HepG2 (cell line): ENCODE results near the gene CCDC38. TPM values are rescaled to one million over a fixed set of nuclear protein-coding genes. Genes with fewer than 3 reads are reported as not detected.

Experiments
- ATAC-seq: fragments of 200-7000 bp; cut with Tn5 transposase; 3 replicates; pipeline ENCODE4 v1.9.1; 2020; ENCODE audit warnings: mild to moderate bottlenecking, moderate library complexity
- BruUV-seq: library from RNA; stranded (reverse); fragments of 400-500 nt; replicated peaks from 2 replicates; lab custom pipeline; 2021; lab: Mats Ljungman, UMichigan
- CTCF ChIA-PET: fragments of 300-600 bp; formaldehyde crosslinking; extraction: SDS; loops from one replicate; lab custom pipeline; 2021; ENCODE audit warnings: low total read pairs, inconsistent platforms, low intra/inter-chr PET ratio; lab: Yijun Ruan, JAX
- POLR2A ChIA-PET: fragments of 350-600 bp; sonication (Branson Sonifier 250); formaldehyde crosslinking; loops from one replicate; lab custom pipeline; 2020; ENCODE audit warnings: antibody characterized with exemption, inconsistent platforms; lab: Yijun Ruan, JAX
- DNase-seq: peaks from one replicate; pipeline ENCODE4 v3.0.0-alpha.2; 2015; ENCODE audit warnings: low spot score
- FAIRE-seq: peaks from 3 replicates; lab custom pipeline; 2011; peaks lifted over from hg19 to GRCh38; lab: Jason Lieb, UNC
- H2AFZ ChIP-seq: one replicate; pipeline ENCODE4 v1.6.1; 2011; ENCODE audit warnings: low read length, inconsistent platforms
- H3K27ac ChIP-seq: fragments of 300-600 bp; 3 replicates; pipeline ENCODE4 v1.8.0; 2011; ENCODE audit warnings: mixed run types, mild to moderate bottlenecking, mixed read lengths, low read length, inconsistent platforms; ENCODE audit not compliant: insufficient read depth; ENCODE audit errors: extremely low read length
- H3K27me3 ChIP-seq, 2 experiments: fragments of 200-600 bp in 1 of 2; 2 replicates in 1 of 2; 3 replicates in 1 of 2; pipeline versions ENCODE4 v1.6.0 to v1.8.0; 2011; ENCODE audit warnings: low read length in 2 of 2, mild to moderate bottlenecking in 2 of 2, moderate library complexity in 2 of 2, inconsistent platforms in 1 of 2; ENCODE audit not compliant: insufficient read depth in 2 of 2, control insufficient read depth in 1 of 2
- H3K36me3 ChIP-seq, 2 experiments: fragments of 200-600 bp in 1 of 2; replicated peaks in 1 of 2; 2 replicates in 1 of 2; 3 replicates in 1 of 2; pipeline versions ENCODE4 v1.5.1 to v1.8.0; 2011; ENCODE audit warnings: low read length in 2 of 2, inconsistent platforms in 1 of 2; ENCODE audit not compliant: insufficient read depth in 2 of 2, control insufficient read depth in 1 of 2
- H3K4me1 ChIP-seq: 2 replicates; pipeline ENCODE4 v1.5.1; 2012; ENCODE audit warnings: low read length, inconsistent platforms; ENCODE audit not compliant: insufficient read depth
- H3K4me2 ChIP-seq: 2 replicates; pipeline ENCODE4 v1.6.0; 2011; ENCODE audit warnings: low read depth, low read length, inconsistent platforms
- H3K4me3 ChIP-seq, 3 experiments: fragments of 200-600 bp in 1 of 3; sonication (generic), shearing (Covaris generic) in 1 of 3; replicated peaks in 1 of 3; 2 replicates each; pipeline ENCODE4 v1.5.1; 2011 to 2016; ENCODE audit warnings: low read length in 3 of 3, inconsistent platforms in 2 of 3, low read depth in 2 of 3, mild to moderate bottlenecking in 2 of 3, control low read depth in 1 of 3, mixed read lengths in 1 of 3; ENCODE audit not compliant: insufficient read depth in 1 of 3
- H3K79me2 ChIP-seq: one replicate; pipeline ENCODE4 v1.6.1; 2011; ENCODE audit warnings: low read length, inconsistent platforms; ENCODE audit not compliant: insufficient read depth
- H3K9ac ChIP-seq: 2 replicates; pipeline ENCODE4 v1.6.0; 2011; ENCODE audit warnings: mild to moderate bottlenecking, low read depth, low read length, inconsistent platforms; ENCODE audit not compliant: insufficient read depth
- H3K9me3 ChIP-seq: 2 replicates; pipeline ENCODE4 v1.5.1; 2012; ENCODE audit warnings: mild to moderate bottlenecking, low read length
- H4K20me1 ChIP-seq: 2 replicates; pipeline ENCODE4 v1.6.0; 2011; ENCODE audit warnings: inconsistent platforms, mild to moderate bottlenecking, low read length, moderate library complexity; ENCODE audit not compliant: insufficient read depth
- ATF7-NPFF ChIP-seq: sonication (generic); formaldehyde crosslinking; IDR thresholded peaks from 2 replicates; pipeline ENCODE4 v1.8.1; 2023; ENCODE audit warnings: mild to moderate bottlenecking, low read depth, missing genetic modification reagents, moderate library complexity
- CBFB ChIP-seq: sonication (generic); formaldehyde crosslinking; IDR thresholded peaks from 2 replicates; pipeline ENCODE4 v1.4.0; 2020; ENCODE audit warnings: missing genetic modification reagents
- CEBPB ChIP-seq: IDR thresholded peaks from 2 replicates; pipeline ENCODE4 v1.6.1; 2011; ENCODE audit warnings: low read depth, low read length, improper control_type of control experiment, borderline replicate concordance
- CEBPG ChIP-seq: IDR thresholded peaks from 2 replicates; pipeline ENCODE4 v1.6.1; 2016
- ELF3 ChIP-seq: IDR thresholded peaks from 2 replicates; pipeline ENCODE4 v1.6.1; 2016; ENCODE audit warnings: missing genetic modification reagents, missing compliant biosample characterization
- GATAD2A ChIP-seq: IDR thresholded peaks from 2 replicates; pipeline ENCODE4 v1.6.1; 2016
- ISL2 ChIP-seq: sonication (generic); formaldehyde crosslinking; IDR thresholded peaks from 2 replicates; pipeline ENCODE4 v1.5.0; 2020; ENCODE audit warnings: missing genetic modification reagents
- MAFF ChIP-seq: IDR thresholded peaks from 2 replicates; pipeline ENCODE4 v1.6.1; 2011; ENCODE audit warnings: low read depth, low read length, improper control_type of control experiment
- MAFK ChIP-seq, 2 experiments: IDR thresholded peaks in 1 of 2; conservative IDR thresholded peaks in 1 of 2; 2 replicates each; pipeline ENCODE4 v1.6.1; 2011; ENCODE audit warnings: improper control_type of control experiment in 2 of 2, low read length in 2 of 2
- SRF ChIP-seq: IDR thresholded peaks from 2 replicates; pipeline ENCODE4 v1.6.1; 2011; ENCODE audit warnings: mild to moderate bottlenecking, low read depth, low read length, moderate library complexity
- TBL1XR1 ChIP-seq: fragments of 150-350 bp; IDR thresholded peaks from 2 replicates; pipeline ENCODE4 v1.6.1; 2014; ENCODE audit warnings: borderline replicate concordance, low read length; ENCODE audit not compliant: partially characterized antibody
- TBX2 ChIP-seq: sonication (generic); formaldehyde crosslinking; IDR thresholded peaks from 2 replicates; pipeline ENCODE4 v1.5.0; 2020; ENCODE audit warnings: missing genetic modification reagents, mild to moderate bottlenecking, borderline replicate concordance
- TFE3 ChIP-seq: IDR thresholded peaks from 2 replicates; pipeline ENCODE4 v1.6.1; 2016
- YEATS4 ChIP-seq: sonication (generic); formaldehyde crosslinking; IDR thresholded peaks from 2 replicates; pipeline ENCODE4 v1.4.0; 2020; ENCODE audit warnings: missing genetic modification reagents, borderline replicate concordance
- ZKSCAN5 ChIP-seq: sonication (generic); formaldehyde crosslinking; IDR thresholded peaks from 2 replicates; pipeline ENCODE4 v1.5.1; 2020; ENCODE audit warnings: mild to moderate bottlenecking, missing genetic modification reagents
- ZNF44 ChIP-seq: sonication (generic); formaldehyde crosslinking; IDR thresholded peaks from 2 replicates; pipeline ENCODE4 v1.5.1; 2020; ENCODE audit warnings: mild to moderate bottlenecking, missing genetic modification reagents
- ZNF781 ChIP-seq: sonication (generic); formaldehyde crosslinking; IDR thresholded peaks from 2 replicates; pipeline ENCODE4 v1.5.1; 2020; ENCODE audit warnings: borderline replicate concordance, mild to moderate bottlenecking, missing genetic modification reagents; ENCODE audit errors: not compliant biosample characterization
- WGBS: methylation state at CpG from one replicate; pipeline ENCODE4 v1.1.6; 2017; ENCODE audit warnings: low lambda C conversion rate; 5-methylcytosine and 5-hydroxymethylcytosine counted together
- in situ Hi-C: cut with HindIII; loops from 2 replicates; pipeline ENCODE4 v1.10.0; 2017; ENCODE audit warnings: low pct_unique_long_range_greater_than_20kb; ENCODE audit not compliant: extremely low pct_ligation_motif_present
- intact Hi-C: fragments of 100-400 bp; cut with micrococcal nuclease; formaldehyde crosslinking; loops from one replicate; pipeline ENCODE4 v1.10.0; 2022; ENCODE audit not compliant: unreplicated experiment
- polyA plus RNA-seq, 8 experiments: library from polyadenylated mRNA; depleted of rRNA in 3 of 8; stranded (reverse) in 7 of 8; unstranded in 1 of 8; fragments of >200 nt; fragmentation: Illumina TruSeq in 4 of 8; extraction: Trizol in 4 of 8; gene quantifications; 2 replicates each; pipeline versions ENCODE4 v1.2.1 to v1.2.3, GENCODE V29; 2011 to 2016; ENCODE audit warnings: low read depth in 4 of 8, missing spikeins in 1 of 8, mixed read lengths in 1 of 8; ENCODE audit not compliant: insufficient read depth in 1 of 8
- total RNA-seq, 5 experiments: library from RNA; depleted of rRNA; stranded (reverse); fragments of >200 nt; fragmentation: Illumina TruSeq; extraction: Trizol; gene quantifications; 2 replicates each; pipeline ENCODE4 v1.2.3, GENCODE V29; 2016; ENCODE audit warnings: low read depth in 1 of 5
- TF ChIP-seq, protein P1 (sequence below): sonication (generic); formaldehyde crosslinking; IDR thresholded peaks from 2 replicates; pipeline ENCODE4 v1.5.0; 2020; ENCODE audit warnings: mild to moderate bottlenecking, low read depth, missing genetic modification reagents, borderline replicate concordance

The CCDC38 gene
- total and polyA plus RNA-seq, 2 of the 13 experiments (the other 11 are each of a cell fraction or from before 2014, with no cell fraction given): 0.24 to 0.32 TPM

DNA sequence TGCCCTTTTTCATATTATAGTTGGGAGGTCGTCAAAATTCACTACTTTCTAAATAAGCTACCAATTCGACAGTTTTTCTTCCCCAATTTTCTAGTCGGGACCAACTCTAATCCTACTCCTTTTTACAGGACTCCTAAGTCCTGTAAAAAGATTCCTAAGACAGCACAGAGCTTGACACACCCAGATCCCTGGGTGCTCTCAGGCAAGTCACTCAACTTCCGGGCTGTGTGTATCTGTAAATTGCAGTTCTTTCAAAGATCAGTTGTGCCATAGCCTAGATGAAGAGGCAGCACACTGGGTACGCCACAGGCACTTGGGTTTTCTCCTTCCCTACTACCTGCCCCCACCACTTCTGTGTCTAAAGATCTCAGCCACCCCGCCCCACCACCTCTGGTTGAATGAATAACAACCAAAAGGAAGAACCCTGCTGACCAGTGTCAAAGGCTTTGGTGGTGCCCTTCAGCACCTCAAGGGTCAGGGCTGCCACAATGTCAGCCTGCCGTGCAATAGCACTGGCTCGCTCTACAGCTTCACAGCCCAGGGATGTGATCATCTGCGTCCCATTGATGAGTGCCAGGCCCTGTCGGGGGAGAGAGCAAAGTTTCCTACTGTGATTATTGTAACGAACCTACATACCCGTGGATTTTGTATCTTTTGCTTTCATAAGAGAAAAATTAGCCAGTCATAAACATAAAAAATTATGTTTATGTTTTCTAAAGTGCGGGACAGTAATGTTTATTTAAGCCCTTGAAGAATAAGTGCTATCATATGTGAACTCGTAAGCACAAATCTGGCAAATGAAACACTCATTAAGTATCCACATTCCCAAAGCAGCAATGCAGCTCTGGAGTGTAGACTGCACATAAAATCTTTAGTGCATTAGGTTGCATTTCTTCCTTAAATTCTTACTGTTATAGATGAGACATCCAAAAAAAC is 44.5 kb upstream of the CCDC38 start:
- in situ Hi-C loops: loop anchor here (25.0 kb wide), 1 partner anchor 400 kb away; no protein-coding TSS in a partner anchor
- POLR2A ChIA-PET: interaction anchor here (1.4 kb wide), 1 partner anchor 10 kb away, joined by 3 read pairs; no protein-coding TSS in a partner anchor

GRCh38 chr12:95984682-95985081 is 42.3 kb upstream of the CCDC38 start:
- Histone ChIP-seq H3K4me2 (no peak overlapping the region), H3K27me3 (no peaks in the 10 kb centered on the region), H3K9me3 (no peaks in the 10 kb centered on the region), H3K79me2 (no peaks in the 10 kb centered on the region), H3K4me1 (peaks cover 12% of the 10 kb centered on the region; the same call in 1 of the 2 replicates), H3K9ac (no peak overlapping the region), H4K20me1 (no peaks in the 10 kb centered on the region), H3K4me3 (no peak overlapping the region), H3K27ac (no peak overlapping the region), H3K36me3 (no peaks in the 10 kb centered on the region), H2AFZ (no peak overlapping the region)
- POLR2A ChIA-PET: no interaction called here
- BruUV-seq: no TSS peak
- no peak for ATAC-seq
- DNase-seq: no peak
- intact Hi-C loops (no loop called here), in situ Hi-C loops (loop anchor here (25.0 kb wide), 1 partner anchor 397 kb away; no protein-coding TSS in a partner anchor)
- WGBS: 90% methylated on average over 1 of the region's 1 CpG
- FAIRE-seq: no peak
- CTCF ChIA-PET: no interaction called here
- TF ChIP-seq GATAD2A (CRISPR knock-in tag) (no peak), MAFK (conservative IDR thresholded peaks at IDR 0.05 in 1 of 2, IDR thresholded peaks at IDR 0.05 in 1 of 2; ENCODE audit: low read length in 2 of 2) (peak; percentile 71 to 87), ZNF781 (CRISPR knock-in tag) (no peak), ZKSCAN5 (CRISPR knock-in tag) (no peak), ISL2 (CRISPR knock-in tag) (no peak), CEBPG (CRISPR knock-in tag) (peak; percentile 16; the same call in 1 of the 2 replicates), CEBPB (peak; percentile 27; the same call in 1 of the 2 replicates), MAFF (peak; percentile 74), TFE3 (CRISPR knock-in tag) (no peak), CBFB (no peak), ATF7-NPFF (CRISPR knock-in tag) (no peak), ZNF44 (CRISPR knock-in tag) (no peak), ELF3 (CRISPR knock-in tag) (no peak)
- TF ChIP-seq, protein P1, sequence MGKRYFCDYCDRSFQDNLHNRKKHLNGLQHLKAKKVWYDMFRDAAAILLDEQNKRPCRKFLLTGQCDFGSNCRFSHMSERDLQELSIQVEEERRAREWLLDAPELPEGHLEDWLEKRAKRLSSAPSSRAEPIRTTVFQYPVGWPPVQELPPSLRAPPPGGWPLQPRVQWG (CRISPR knock-in tag): no peak

More for the DNA sequence above, 44.5 kb upstream of the CCDC38 start:
- H3K9me3 ChIP-seq: no peaks in the 10 kb centered on the region
- 92% methylated on average over 14 of the region's 14 CpGs for WGBS
- DNase-seq (no peak), FAIRE-seq (no peak), ATAC-seq (no peak)
- H3K27me3 ChIP-seq: no peaks in the 10 kb centered on the region
- no peak overlapping the region for H3K27ac ChIP-seq
- H3K4me2 ChIP-seq: no peak overlapping the region
- CTCF ChIA-PET: no interaction called here
- peaks cover 9% of the 10 kb centered on the region; the same call in 1 of the 2 replicates for H3K4me1 ChIP-seq
- intact Hi-C loops: no loop called here
- H3K36me3 ChIP-seq: no peaks in the 10 kb centered on the region
- TF ChIP-seq TBL1XR1 (no peak), TBX2 (CRISPR knock-in tag) (no peak), SRF (no peak), YEATS4 (CRISPR knock-in tag) (no peak)
- H2AFZ ChIP-seq: no peak overlapping the region
- no peaks in the 10 kb centered on the region for H3K79me2 ChIP-seq
- no peaks in the 10 kb centered on the region for H4K20me1 ChIP-seq
- H3K4me3 ChIP-seq: no peak overlapping the region
- no peak overlapping the region for H3K9ac ChIP-seq
- BruUV-seq: no TSS peak
